MCF 10A (cell line): Measurements from ENCODE around the gene USP6NL. TPM values are rescaled to one million over a fixed set of nuclear protein-coding genes. Genes with fewer than 3 reads are reported as not detected.

Experiments
- BruUV-seq: library from RNA; stranded (reverse); fragments of 400-500 nt; replicated peaks from 2 replicates; lab custom pipeline; 2021; lab: Mats Ljungman, UMichigan
- CTCF ChIA-PET: fragments of 300-600 bp; sonication (Branson Sonifier 250); formaldehyde crosslinking; extraction: SDS; loops from one replicate; lab custom pipeline; 2021; ENCODE audit warnings: antibody characterized with exemption, inconsistent platforms; lab: Yijun Ruan, JAX
- POLR2A ChIA-PET: fragments of 300-600, 350-650 bp; sonication (Branson Sonifier 250); formaldehyde crosslinking; extraction: SDS; loops from one replicate; lab custom pipeline; 2020; ENCODE audit warnings: antibody characterized with exemption, inconsistent platforms; lab: Yijun Ruan, JAX
- DNase-seq: peaks from one replicate; pipeline ENCODE4 v3.0.0-alpha.2; 2018; ENCODE audit not compliant: unreplicated experiment
- H3K27ac Mint-ChIP-seq: one replicate; pipeline ENCODE4 v1.8.0; 2022; ENCODE audit warnings: mild to moderate bottlenecking, low read depth, mixed read lengths; ENCODE audit not compliant: unreplicated experiment
- H3K27me3 Mint-ChIP-seq: one replicate; pipeline ENCODE4 v1.8.0; 2022; ENCODE audit warnings: mixed read lengths; ENCODE audit not compliant: insufficient read depth, unreplicated experiment
- H3K36me3 Mint-ChIP-seq: one replicate; pipeline ENCODE4 v1.8.0; 2022; ENCODE audit warnings: mild to moderate bottlenecking, moderate library complexity, mixed read lengths; ENCODE audit not compliant: insufficient read depth, unreplicated experiment
- H3K4me1 Mint-ChIP-seq: one replicate; pipeline ENCODE4 v1.8.0; 2022; ENCODE audit warnings: mixed read lengths; ENCODE audit not compliant: insufficient read depth, unreplicated experiment
- H3K4me3 Mint-ChIP-seq: one replicate; pipeline ENCODE4 v1.8.0; 2022; ENCODE audit warnings: mild to moderate bottlenecking, moderate library complexity, mixed read lengths; ENCODE audit not compliant: unreplicated experiment
- H3K9me3 Mint-ChIP-seq: one replicate; pipeline ENCODE4 v1.8.0; 2022; ENCODE audit warnings: mixed read lengths; ENCODE audit not compliant: unreplicated experiment
- intact Hi-C: fragments of 100-400 bp; cut with micrococcal nuclease; formaldehyde crosslinking; loops from 2 replicates; pipeline ENCODE4 v1.14.1; 2022
- total RNA-seq: library from RNA; stranded (reverse); gene quantifications from 2 replicates; pipeline ENCODE4 v1.2.3, GENCODE V29; 2022
- TF ChIP-seq, protein P1 (sequence below): fragments of 200-600 bp; IDR thresholded peaks from one replicate; pipeline ENCODE4 v1.8.0; 2022; ENCODE audit warnings: antibody characterized with exemption, mild to moderate bottlenecking; ENCODE audit not compliant: unreplicated experiment

The USP6NL gene
- total RNA-seq, 1 experiment from 2014 or later = 19.2 TPM

DNA sequence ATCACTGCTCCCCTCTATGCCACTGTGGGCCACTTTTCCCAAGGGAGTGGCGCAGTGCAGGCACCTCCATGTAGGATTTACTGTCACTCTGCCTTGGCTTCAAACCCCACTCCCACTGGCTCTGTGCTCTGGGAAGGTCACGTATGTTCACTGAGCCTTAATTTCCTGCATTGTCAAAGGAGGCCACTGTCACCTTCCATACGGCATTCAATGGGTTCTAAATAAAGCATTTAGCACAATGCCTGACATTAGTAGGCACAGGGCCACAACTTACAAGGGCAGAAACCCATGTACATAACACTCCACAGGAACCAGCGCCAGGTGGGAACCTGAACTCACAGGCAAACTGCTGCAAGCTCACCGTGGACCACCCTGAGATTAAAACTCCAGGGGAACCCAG lies 196.4 kb downstream of the USP6NL start:
- no peak for DNase-seq
- no peak overlapping the region for H3K27ac Mint-ChIP-seq
- no peaks in the 10 kb centered on the region for H3K4me1 Mint-ChIP-seq
- H3K4me3 Mint-ChIP-seq = no peak overlapping the region
- no TSS peak for BruUV-seq
- no peaks in the 10 kb centered on the region for H3K36me3 Mint-ChIP-seq
- TF ChIP-seq, protein P1, sequence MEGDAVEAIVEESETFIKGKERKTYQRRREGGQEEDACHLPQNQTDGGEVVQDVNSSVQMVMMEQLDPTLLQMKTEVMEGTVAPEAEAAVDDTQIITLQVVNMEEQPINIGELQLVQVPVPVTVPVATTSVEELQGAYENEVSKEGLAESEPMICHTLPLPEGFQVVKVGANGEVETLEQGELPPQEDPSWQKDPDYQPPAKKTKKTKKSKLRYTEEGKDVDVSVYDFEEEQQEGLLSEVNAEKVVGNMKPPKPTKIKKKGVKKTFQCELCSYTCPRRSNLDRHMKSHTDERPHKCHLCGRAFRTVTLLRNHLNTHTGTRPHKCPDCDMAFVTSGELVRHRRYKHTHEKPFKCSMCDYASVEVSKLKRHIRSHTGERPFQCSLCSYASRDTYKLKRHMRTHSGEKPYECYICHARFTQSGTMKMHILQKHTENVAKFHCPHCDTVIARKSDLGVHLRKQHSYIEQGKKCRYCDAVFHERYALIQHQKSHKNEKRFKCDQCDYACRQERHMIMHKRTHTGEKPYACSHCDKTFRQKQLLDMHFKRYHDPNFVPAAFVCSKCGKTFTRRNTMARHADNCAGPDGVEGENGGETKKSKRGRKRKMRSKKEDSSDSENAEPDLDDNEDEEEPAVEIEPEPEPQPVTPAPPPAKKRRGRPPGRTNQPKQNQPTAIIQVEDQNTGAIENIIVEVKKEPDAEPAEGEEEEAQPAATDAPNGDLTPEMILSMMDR = no peak
- intact Hi-C loops = no loop called here
- CTCF ChIA-PET = interaction anchor here (1.5 to 2.4 kb wide), 2 partner anchors 9 kb away, joined by 7 to 8 read pairs; no protein-coding TSS in a partner anchor
- peaks cover 14% of the 10 kb centered on the region for H3K27me3 Mint-ChIP-seq
- POLR2A ChIA-PET = interaction anchor here (0.6 to 0.7 kb wide), 2 partner anchors 16 to 62 kb away, joined by 3 to 4 read pairs; no protein-coding TSS in a partner anchor
- peaks cover 27% of the 10 kb centered on the region for H3K9me3 Mint-ChIP-seq

GRCh38 chr10:11414314-11415038 lies 197.0 kb downstream of the USP6NL start:
- no TSS peak for BruUV-seq
- intact Hi-C loops = no loop called here

DNA sequence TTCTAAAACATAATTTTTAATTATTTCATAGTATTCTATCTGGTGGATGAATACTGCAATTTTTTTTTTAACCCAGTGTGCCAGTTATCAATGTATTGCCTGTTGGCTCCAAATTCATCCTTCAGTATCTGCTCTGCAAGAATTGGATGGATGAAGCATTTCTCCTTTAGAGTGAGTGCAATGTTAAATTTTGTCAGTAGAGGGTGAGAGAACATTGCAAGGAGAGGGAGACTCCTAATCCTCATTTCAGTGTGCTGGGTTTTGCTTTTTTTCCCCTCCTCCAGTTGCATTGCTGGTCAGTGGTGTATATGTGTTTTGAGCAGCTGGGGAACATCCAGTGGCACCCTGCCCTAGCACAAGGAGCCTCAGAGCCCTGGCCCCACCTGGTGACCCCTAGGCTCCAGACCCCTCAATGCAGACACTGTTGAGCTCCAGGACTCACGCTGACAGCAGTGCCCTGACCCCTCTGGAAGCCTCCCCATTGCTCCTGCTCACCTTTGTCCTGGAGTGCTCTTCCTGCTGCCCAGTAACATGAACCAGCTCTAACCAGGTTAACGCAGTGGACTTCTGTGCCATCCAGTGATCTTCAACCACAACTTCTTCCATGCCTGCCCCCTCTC lies 199.4 kb downstream of the USP6NL start:
- H3K4me3 Mint-ChIP-seq = no peak overlapping the region
- TF ChIP-seq, protein P1 = no peak
- H3K4me1 Mint-ChIP-seq = no peaks in the 10 kb centered on the region
- ChIA-PET POLR2A (no interaction called here), CTCF (interaction anchor here (0.6 kb wide), 1 partner anchor 715 kb away, joined by 7 read pairs; no protein-coding TSS in a partner anchor)
- intact Hi-C loops = no loop called here
- H3K27ac Mint-ChIP-seq = no peak overlapping the region
- no peaks in the 10 kb centered on the region for H3K36me3 Mint-ChIP-seq
- peaks cover 8% of the 10 kb centered on the region for H3K9me3 Mint-ChIP-seq
- no peak for DNase-seq
- BruUV-seq = no TSS peak
- H3K27me3 Mint-ChIP-seq = peaks cover 14% of the 10 kb centered on the region

More at GRCh38 chr10:11414314-11415038, 197.0 kb downstream of the USP6NL start:
- Mint-ChIP-seq H3K36me3 (no peaks in the 10 kb centered on the region), H3K9me3 (peaks cover 24% of the 10 kb centered on the region), H3K27me3 (peaks cover 14% of the 10 kb centered on the region), H3K27ac (no peak overlapping the region), H3K4me1 (no peaks in the 10 kb centered on the region), H3K4me3 (no peak overlapping the region)
- DNase-seq = no peak
- ChIA-PET CTCF (interaction anchor here (2.4 kb wide), 1 partner anchor 10 kb away, joined by 8 read pairs; no protein-coding TSS in a partner anchor), POLR2A (interaction anchor here (0.6 to 0.7 kb wide), 2 partner anchors 16 to 63 kb away, joined by 3 to 4 read pairs; no protein-coding TSS in a partner anchor)
- TF ChIP-seq, protein P1 = no peak

- intact Hi-C loops = no loop called here
- Mint-ChIP-seq H3K27ac (no peak overlapping the region), H3K9me3 (peaks cover 8% of the 10 kb centered on the region), H3K4me3 (no peak overlapping the region), H3K4me1 (no peaks in the 10 kb centered on the region), H3K27me3 (peaks cover 14% of the 10 kb centered on the region), H3K36me3 (no peaks in the 10 kb centered on the region)
- DNase-seq = no peak
- ChIA-PET CTCF (no interaction called here), POLR2A (no interaction called here)
- no TSS peak for BruUV-seq
- TF ChIP-seq, protein P1 = no peak
These were observed 202.1 kb downstream of the USP6NL start for GRCh38 chr10:11409357-11409756.
